GM12878 (cell line): ENCODE results near the gene SNX15. TPM values are rescaled to one million over a fixed set of nuclear protein-coding genes. Genes with fewer than 3 reads are reported as not detected.

Experiments
- ATF7 ChIP-seq: fragments of 450-650 bp; IDR thresholded peaks from 2 replicates; pipeline ENCODE4 v1.6.1; 2016; ENCODE audit warnings: low read depth, mild to moderate bottlenecking
- BACH1 ChIP-seq: fragments of 450-650 bp; IDR thresholded peaks from 2 replicates; pipeline ENCODE4 v1.6.1; 2017; ENCODE audit warnings: mild to moderate bottlenecking, borderline replicate concordance
- BCL11A ChIP-seq: IDR thresholded peaks from 2 replicates; pipeline ENCODE4 v1.6.1; 2011; ENCODE audit warnings: low read depth, low read length
- BCL3 ChIP-seq: IDR thresholded peaks from 2 replicates; pipeline ENCODE4 v1.6.1; 2011; ENCODE audit warnings: borderline replicate concordance, low read depth, mild to moderate bottlenecking, moderate library complexity, low read length; ENCODE audit not compliant: insufficient read depth, poor library complexity, severe bottlenecking
- CBX3 ChIP-seq: fragments of 200-600 bp; sonication (generic); IDR thresholded peaks from 2 replicates; pipeline ENCODE4 v1.6.1; 2016; ENCODE audit warnings: low read depth, borderline replicate concordance
- E2F4 ChIP-seq: IDR thresholded peaks from 2 replicates; pipeline ENCODE4 v1.6.1; 2012; ENCODE audit warnings: low read depth, low read length, improper control_type of control experiment
- ESRRA ChIP-seq: IDR thresholded peaks from 2 replicates; pipeline ENCODE4 v1.6.1; 2012; ENCODE audit warnings: mild to moderate bottlenecking, low read length, improper control_type of control experiment
- IKZF1 ChIP-seq: fragments of 450-650 bp; conservative IDR thresholded peaks from 2 replicates; pipeline ENCODE4 v1.6.1; 2017; ENCODE audit warnings: antibody characterized with exemption, mild to moderate bottlenecking
- KAT2A ChIP-seq: conservative IDR thresholded peaks from 2 replicates; pipeline ENCODE4 v1.6.1; 2011; ENCODE audit warnings: low read depth, low read length; ENCODE audit not compliant: control insufficient read depth
- KLF5 ChIP-seq: fragments of 450-650 bp; IDR thresholded peaks from 2 replicates; pipeline ENCODE4 v1.6.1; 2014; ENCODE audit warnings: mild to moderate bottlenecking; ENCODE audit not compliant: partially characterized antibody
- MAX ChIP-seq: IDR thresholded peaks from 2 replicates; pipeline ENCODE4 v1.6.1; 2012; ENCODE audit warnings: low read depth, low read length, improper control_type of control experiment
- MTA3 ChIP-seq: IDR thresholded peaks from 2 replicates; pipeline ENCODE4 v1.6.1; 2012; ENCODE audit warnings: low read length, inconsistent platforms, borderline replicate concordance
- MXI1 ChIP-seq: fragments of 150-350 bp; IDR thresholded peaks from 2 replicates; pipeline ENCODE4 v1.6.1; 2011; ENCODE audit warnings: low read depth, mild to moderate bottlenecking, inconsistent platforms, low read length, improper control_type of control experiment
- NBN ChIP-seq: fragments of 450-650 bp; IDR thresholded peaks from 2 replicates; pipeline ENCODE4 v1.6.1; 2016
- NR2C2 ChIP-seq: IDR thresholded peaks from 2 replicates; pipeline ENCODE4 v1.6.1; 2011; ENCODE audit warnings: borderline replicate concordance, low read depth; ENCODE audit not compliant: control insufficient read depth, insufficient read length
- PML ChIP-seq: IDR thresholded peaks from 2 replicates; pipeline ENCODE4 v1.6.1; 2012; ENCODE audit warnings: low read length, inconsistent platforms
- POU2F2 ChIP-seq: IDR thresholded peaks from 3 replicates; pipeline ENCODE4 v1.6.1; 2011; ENCODE audit warnings: low read depth, mild to moderate bottlenecking, low read length, borderline replicate concordance
- RB1 ChIP-seq: fragments of 450-650 bp; formaldehyde crosslinking; IDR thresholded peaks from 2 replicates; pipeline ENCODE4 v1.6.1; 2017; ENCODE audit warnings: mild to moderate bottlenecking, borderline replicate concordance
- RCOR1 ChIP-seq: conservative IDR thresholded peaks from 2 replicates; pipeline ENCODE4 v1.6.1; 2012; ENCODE audit warnings: low read depth, low read length, improper control_type of control experiment
- RELA ChIP-seq: fragments of 450-650 bp; IDR thresholded peaks from 2 replicates; pipeline ENCODE4 v1.8.0; 2014; ENCODE audit warnings: borderline replicate concordance; ENCODE audit not compliant: partially characterized antibody
- REST ChIP-seq: IDR thresholded peaks from 2 replicates; pipeline ENCODE4 v1.6.1; 2012; ENCODE audit warnings: mild to moderate bottlenecking, low read depth, low read length
- SMARCA5 ChIP-seq: fragments of 450-650 bp; IDR thresholded peaks from 2 replicates; pipeline ENCODE4 v1.6.1; 2017; ENCODE audit warnings: mild to moderate bottlenecking
- WRNIP1 ChIP-seq: IDR thresholded peaks from 2 replicates; pipeline ENCODE4 v1.6.1; 2011; ENCODE audit warnings: low read depth, low read length, improper control_type of control experiment, borderline replicate concordance
- ZNF207 ChIP-seq: fragments of 450-650 bp; IDR thresholded peaks from 2 replicates; pipeline ENCODE4 v1.6.1; 2014; ENCODE audit warnings: antibody characterized with exemption, mild to moderate bottlenecking, borderline replicate concordance
- ZNF622 ChIP-seq: fragments of 450-650 bp; IDR thresholded peaks from 2 replicates; pipeline ENCODE4 v1.6.1; 2017; ENCODE audit warnings: mild to moderate bottlenecking, inconsistent platforms
- polyA plus RNA-seq, 11 experiments: library from polyadenylated mRNA; depleted of rRNA in 4 of 11; unstranded in 6 of 11; stranded (reverse) in 5 of 11; fragments of >200 nt; fragmentation: Nextera tagmentation in 4 of 11; fragmentation: Illumina TruSeq in 1 of 11; extraction: Ambion mirVana in 4 of 11; extraction: Trizol in 1 of 11; gene quantifications; 1 replicate in 1 of 11; 2 replicates in 10 of 11; pipeline versions ENCODE4 v1.2.1 to v1.2.3, GENCODE V29; 2011 to 2016; ENCODE audit warnings: inconsistent platforms in 2 of 11, missing spikeins in 2 of 11, low read depth in 1 of 11
- total RNA-seq, 4 experiments: library from RNA; depleted of rRNA in 3 of 4; stranded (reverse); fragments of >200 nt in 3 of 4; fragmentation: Illumina TruSeq in 1 of 4; extraction: Trizol in 1 of 4; gene quantifications; 2 replicates each; pipeline versions ENCODE4 v1.2.1 to v1.2.3, GENCODE V29; 2013 to 2021

The SNX15 gene
- total and polyA plus RNA-seq, 10 of the 15 experiments (the other 5 are each of a cell fraction or from before 2014, with no cell fraction given): 2.4 to 24.0 (median 16.1) TPM

- TF ChIP-seq MXI1 (peak; percentile 95), MTA3 (no peak; the same call in 1 of the 2 replicates), KLF5 (no peak), POU2F2 (no peak), CBX3 (no peak), NBN (peak; percentile 94; the same call in 1 of the 2 replicates), WRNIP1 (0 out of 2 replicates have a peak, but pooled peaks have one; percentile 31), PML (no peak; the same call in 1 of the 2 replicates), E2F4 (0 out of 2 replicates have a peak, but pooled peaks have one; percentile 31), SMARCA5 (no peak), REST (no peak), ESRRA (0 out of 2 replicates have a peak, but pooled peaks have one; percentile 28), RB1 (peak; percentile 69; the same call in 1 of the 2 replicates), BCL3 (no peak), KAT2A (no peak), MAX (peak; percentile 65), RELA (peak; percentile 70), ZNF622 (no peak), RCOR1 (0 out of 2 replicates have a peak, but pooled peaks have one; percentile 49), ZNF207 (no peak), IKZF1 (peak; percentile 78), ATF7 (0 out of 2 replicates have a peak, but pooled peaks have one; percentile 31), BACH1 (no peak), BCL11A (no peak), NR2C2 (no peak)
Observed at GRCh38 chr11:65027213-65028067, at the start of gene SNX15 (continued).
